Measurements from ENCODE around the gene SNX25. TPM values are rescaled to one million over a fixed set of nuclear protein-coding genes. Genes with fewer than 3 reads are reported as not detected.

SNX25 gene
- polyA plus RNA-seq, 3 donors, result 24.3 to 26.2 (median 25.6) TPM

GRCh38 chr4:185363251-185363650, 153.9 kb downstream of the SNX25 start:
- no peak for DNase-seq (ENCODE audit: low read depth in 3 of 3, low spot score in 2 of 3)

GRCh38 chr4:185364886-185365285, 155.5 kb downstream of the SNX25 start:
- DNase-seq (ENCODE audit: low read depth in 3 of 3, low spot score in 2 of 3), result peak in 1 of 3 donors; percentile 25

- DNase-seq (ENCODE audit: low read depth in 3 of 3, low spot score in 2 of 3), result no peak
Measured at GRCh38 chr4:185369731-185370130, 160.3 kb downstream of the SNX25 start.

GRCh38 chr4:185370268-185370949, 161.0 kb downstream of the SNX25 start:
- no peak for DNase-seq (ENCODE audit: low read depth in 3 of 3, low spot score in 2 of 3)

- no peak for DNase-seq (ENCODE audit: low read depth in 3 of 3, low spot score in 2 of 3)
Measured at GRCh38 chr4:185371702-185372101, 162.3 kb downstream of the SNX25 start.

GRCh38 chr4:185374027-185374426, 164.6 kb downstream of the SNX25 start:
- DNase-seq (ENCODE audit: low read depth in 3 of 3, low spot score in 2 of 3), result no peak

- DNase-seq (ENCODE audit: low read depth in 3 of 3, low spot score in 2 of 3), result no peak
Measured at GRCh38 chr4:185374573-185374972, 165.2 kb downstream of the SNX25 start.

- DNase-seq (ENCODE audit: low read depth in 3 of 3, low spot score in 2 of 3), result no peak
Measured at GRCh38 chr4:185378264-185378663, 168.9 kb downstream of the SNX25 start.

- no peak for DNase-seq (ENCODE audit: low read depth in 3 of 3, low spot score in 2 of 3)
Measured at GRCh38 chr4:185379326-185380295, 170.2 kb downstream of the SNX25 start.

- no peak for DNase-seq (ENCODE audit: low read depth in 3 of 3, low spot score in 2 of 3)
Measured at GRCh38 chr4:185380320-185380719, 170.9 kb downstream of the SNX25 start.

- no peak for DNase-seq (ENCODE audit: low read depth in 3 of 3, low spot score in 2 of 3)
Measured at GRCh38 chr4:185381288-185382196, 172.1 kb downstream of the SNX25 start.

GRCh38 chr4:185382754-185383153, 173.4 kb downstream of the SNX25 start:
- DNase-seq (ENCODE audit: low read depth in 3 of 3, low spot score in 2 of 3), result no peak

GRCh38 chr4:185383451-185383850, 174.1 kb downstream of the SNX25 start:
- no peak for DNase-seq (ENCODE audit: low read depth in 3 of 3, low spot score in 2 of 3)

- DNase-seq (ENCODE audit: low read depth in 3 of 3, low spot score in 2 of 3), result no peak
Measured at GRCh38 chr4:185384061-185384460, 174.7 kb downstream of the SNX25 start.

- no peak for DNase-seq (ENCODE audit: low read depth in 3 of 3, low spot score in 2 of 3)
Measured at GRCh38 chr4:185384930-185385331, 175.5 kb downstream of the SNX25 start.

GRCh38 chr4:185387957-185388356, 178.6 kb downstream of the SNX25 start:
- DNase-seq (ENCODE audit: low read depth in 3 of 3, low spot score in 2 of 3), result no peak

- DNase-seq (ENCODE audit: low read depth in 3 of 3, low spot score in 2 of 3), result no peak
Measured at GRCh38 chr4:185390941-185391340, 181.5 kb downstream of the SNX25 start.

GRCh38 chr4:185392156-185392555, 182.8 kb downstream of the SNX25 start:
- DNase-seq (ENCODE audit: low read depth in 3 of 3, low spot score in 2 of 3), result no peak

- DNase-seq (ENCODE audit: low read depth in 3 of 3, low spot score in 2 of 3), result no peak
Measured at GRCh38 chr4:185394568-185395237, 185.3 kb downstream of the SNX25 start.

Data from right renal cortex interstitium (tissue), 3 donors.